ES-I3 (cell line): ENCODE measurements around the gene SULT1C3.
"Not testable (repeated sequence)": the region's sequence is repeated elsewhere in the genome, so short reads cannot be mapped to it uniquely, and the experiment has no call there.

Source experiments
- H3K36me3 ChIP-seq: 2 replicates; pipeline ENCODE4 v1.6.1; 2013; ENCODE audit warnings: mild to moderate bottlenecking, low read length, control low read depth, moderate library complexity; ENCODE audit not compliant: insufficient read depth
- H3K4me1 ChIP-seq: 2 replicates; pipeline ENCODE4 v1.6.1; 2013; ENCODE audit warnings: mild to moderate bottlenecking, control low read depth, low read length; ENCODE audit not compliant: insufficient read depth
- H3K9ac ChIP-seq: 2 replicates; pipeline ENCODE4 v1.6.1; 2013; ENCODE audit warnings: low read depth, mild to moderate bottlenecking, low read length, moderate library complexity
- H3K9me3 ChIP-seq: 2 replicates; pipeline ENCODE4 v1.6.1; 2013; ENCODE audit warnings: mild to moderate bottlenecking, low read length, moderate library complexity; ENCODE audit not compliant: control insufficient read depth, insufficient read depth

The SULT1C3 gene

DNA sequence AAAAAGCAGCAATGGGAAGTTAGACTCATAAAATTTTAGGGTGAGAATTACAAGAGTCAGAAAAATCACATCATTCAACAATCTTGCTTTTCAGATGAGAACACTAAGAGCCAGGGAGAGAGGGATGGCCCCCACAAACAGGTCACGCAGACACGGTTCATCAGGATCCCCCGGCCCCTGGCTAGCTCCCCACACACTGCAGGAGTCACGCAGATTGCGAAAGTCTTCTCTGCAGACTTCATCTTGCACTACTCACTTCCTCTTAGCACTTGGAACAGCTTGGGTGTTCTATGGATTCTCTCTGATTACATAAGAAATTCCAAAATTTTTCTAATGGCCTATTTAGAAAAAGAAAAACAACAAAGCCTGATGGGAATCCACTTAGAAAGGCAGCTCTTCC, 27.3 kb downstream of the SULT1C3 start:
- Histone ChIP-seq H3K4me1 (peaks cover 3% of the 10 kb centered on the region; the same call in 1 of the 2 replicates), H3K9ac (no peak overlapping the region), H3K9me3 (no peaks in the 10 kb centered on the region), H3K36me3 (no peaks in the 10 kb centered on the region)

DNA sequence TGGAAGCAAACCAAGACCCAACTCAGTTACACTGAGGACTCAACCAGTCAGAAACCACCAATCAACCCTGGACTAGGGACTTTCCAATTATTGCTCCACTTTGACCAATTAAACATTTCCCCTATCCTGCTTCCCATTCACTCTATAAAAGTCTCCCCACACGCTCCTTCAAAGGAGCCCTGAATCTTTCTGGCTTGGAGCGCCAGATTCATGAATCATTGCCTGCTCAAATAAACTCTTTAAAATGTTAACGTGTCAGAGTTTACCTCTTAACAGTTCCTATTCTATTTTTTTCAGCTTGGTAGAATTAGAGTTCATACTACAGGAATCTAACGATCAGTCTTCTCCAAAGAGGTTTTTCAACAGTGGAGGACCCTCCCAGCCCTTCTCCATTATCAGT, 28.2 kb downstream of the SULT1C3 start:
- Histone ChIP-seq H3K4me1 (peaks cover 3% of the 10 kb centered on the region; the same call in 1 of the 2 replicates), H3K9ac (no peak overlapping the region), H3K36me3 (no peaks in the 10 kb centered on the region), H3K9me3 (no peaks in the 10 kb centered on the region)

DNA sequence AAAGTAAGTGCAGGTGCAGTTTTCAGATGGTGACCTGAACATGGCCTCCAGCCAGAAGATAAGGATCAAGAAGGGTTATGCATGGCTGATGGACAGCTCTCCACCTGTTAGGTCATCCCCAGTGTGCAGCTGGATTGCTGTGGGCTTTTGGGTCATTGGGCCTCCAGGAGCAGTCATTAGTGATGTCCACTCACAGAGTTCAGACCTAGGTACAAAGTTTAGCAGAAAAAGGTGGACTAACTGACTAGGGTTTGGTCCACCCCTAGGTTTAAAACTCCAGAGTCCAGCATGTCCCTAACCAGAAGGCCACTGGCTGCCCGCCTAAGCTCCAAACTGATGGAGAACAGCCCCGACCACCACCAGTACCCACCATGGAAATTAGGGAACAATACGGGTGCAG, 30.6 kb downstream of the SULT1C3 start:
- H3K9me3 ChIP-seq = no peaks in the 10 kb centered on the region
- no peaks in the 10 kb centered on the region for H3K36me3 ChIP-seq
- peaks cover 3% of the 10 kb centered on the region; the same call in 1 of the 2 replicates for H3K4me1 ChIP-seq
- H3K9ac ChIP-seq = no peak overlapping the region

DNA sequence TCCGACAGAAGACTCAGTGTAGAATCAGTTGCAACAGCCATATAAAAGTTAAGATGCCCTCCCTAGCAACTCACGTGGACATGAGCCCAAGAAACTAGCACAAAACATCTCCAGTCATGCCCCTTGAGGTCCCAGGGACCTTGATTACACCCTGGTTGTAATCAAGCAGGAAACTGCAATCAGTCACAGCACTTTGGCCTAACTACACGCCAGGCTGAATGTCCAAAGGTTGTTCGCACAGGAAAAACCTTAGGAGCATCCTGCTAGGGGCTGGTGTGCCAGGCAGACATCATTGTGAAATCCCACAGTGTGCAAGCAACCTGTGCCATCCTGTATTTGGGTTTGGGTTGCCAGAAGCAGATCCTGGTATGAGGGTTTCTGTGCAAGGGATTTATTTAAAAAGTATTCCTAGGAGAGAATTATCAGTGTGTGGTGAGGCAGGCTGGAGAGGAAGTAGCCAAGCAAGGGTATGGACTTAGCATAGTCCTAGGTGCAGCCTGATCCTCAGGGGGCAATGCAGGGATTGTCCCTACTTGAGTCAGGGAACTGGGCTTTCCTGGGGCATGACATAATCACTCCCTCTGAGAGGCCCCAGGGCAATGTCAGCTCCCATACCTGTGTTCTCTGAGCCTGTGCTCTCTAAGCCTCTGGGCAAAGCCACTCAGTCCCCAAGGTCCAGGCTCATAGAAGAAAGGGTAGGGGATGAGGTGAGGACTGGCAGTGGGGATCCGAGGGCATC, 31.2 kb downstream of the SULT1C3 start:
- Histone ChIP-seq H3K9me3 (no peaks in the 10 kb centered on the region), H3K36me3 (no peaks in the 10 kb centered on the region), H3K9ac (no peak overlapping the region), H3K4me1 (peaks cover 3% of the 10 kb centered on the region; the same call in 1 of the 2 replicates)

DNA sequence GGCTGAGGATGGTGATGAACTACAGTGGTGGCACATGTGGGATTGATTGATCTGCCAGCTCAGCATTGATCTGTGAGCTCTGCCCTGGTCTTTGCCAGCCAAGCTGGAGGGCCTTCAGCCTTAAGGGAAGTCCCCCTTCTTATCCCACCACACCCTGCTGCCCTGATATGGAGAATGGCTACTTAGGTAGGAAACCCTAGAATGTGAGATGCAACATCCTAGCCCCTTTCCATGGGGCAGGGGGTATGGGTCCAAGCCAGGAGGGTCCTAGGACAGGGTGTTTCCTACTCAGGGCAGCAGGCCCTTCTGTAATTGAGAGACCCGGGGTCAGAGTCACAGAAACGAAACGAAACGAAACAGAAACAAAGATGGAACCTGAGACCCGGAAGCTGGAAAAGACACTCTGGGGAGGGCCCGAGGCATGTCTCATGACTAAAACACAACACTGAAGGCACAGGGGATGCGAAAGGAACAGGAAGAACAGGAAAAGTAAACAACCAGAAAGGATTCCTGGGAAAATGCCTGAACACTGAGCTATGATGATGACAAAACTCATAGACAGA, 32.0 kb downstream of the SULT1C3 start:
- Histone ChIP-seq H3K4me1 (peaks cover 3% of the 10 kb centered on the region; the same call in 1 of the 2 replicates), H3K36me3 (no peaks in the 10 kb centered on the region), H3K9me3 (no peaks in the 10 kb centered on the region), H3K9ac (no peak overlapping the region)

DNA sequence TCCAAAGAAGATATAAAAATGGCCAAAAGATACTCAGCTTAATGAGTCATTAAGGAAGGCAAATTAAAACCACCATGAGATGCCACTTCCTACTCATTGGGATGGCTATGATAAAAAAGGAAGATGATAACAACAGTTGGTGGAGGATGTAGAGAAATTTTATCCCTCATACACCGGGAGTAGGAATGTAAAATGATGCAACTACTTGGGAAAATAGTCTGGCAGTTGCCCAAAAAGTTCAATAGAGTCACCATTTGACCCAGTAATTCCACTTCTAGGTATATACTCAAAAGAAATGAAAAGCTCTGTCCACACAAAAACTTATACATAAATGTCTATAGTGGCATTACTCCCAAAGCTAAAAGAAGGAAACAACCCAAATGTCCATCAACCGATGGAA, 38.9 kb downstream of the SULT1C3 start:
- Histone ChIP-seq H3K36me3 (no peaks in the 10 kb centered on the region), H3K4me1 (no peaks in the 10 kb centered on the region), H3K9me3 (no peaks in the 10 kb centered on the region), H3K9ac (no peak overlapping the region)

DNA sequence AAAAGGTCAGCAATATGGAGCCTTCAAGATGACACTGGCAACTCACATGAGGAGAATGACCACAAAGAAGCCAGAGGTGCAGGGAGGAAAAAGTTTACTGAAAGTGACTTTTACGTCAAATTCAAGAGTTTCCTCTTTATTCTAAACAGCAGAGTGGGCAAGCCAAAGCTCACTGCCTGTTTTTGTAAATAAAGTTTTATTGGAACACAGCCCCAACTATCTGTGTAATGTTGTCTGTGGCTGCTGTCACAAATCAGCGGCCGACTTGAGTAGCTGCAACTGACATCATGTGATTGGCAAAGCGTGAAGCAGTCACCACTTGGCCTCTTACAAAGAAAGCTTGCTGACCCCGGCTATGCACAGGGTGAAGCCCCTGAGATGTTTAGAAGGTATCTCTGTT, 39.7 kb downstream of the SULT1C3 start:
- Histone ChIP-seq H3K4me1 (no peaks in the 10 kb centered on the region), H3K36me3 (no peaks in the 10 kb centered on the region), H3K9me3 (no peaks in the 10 kb centered on the region), H3K9ac (no peak overlapping the region)

DNA sequence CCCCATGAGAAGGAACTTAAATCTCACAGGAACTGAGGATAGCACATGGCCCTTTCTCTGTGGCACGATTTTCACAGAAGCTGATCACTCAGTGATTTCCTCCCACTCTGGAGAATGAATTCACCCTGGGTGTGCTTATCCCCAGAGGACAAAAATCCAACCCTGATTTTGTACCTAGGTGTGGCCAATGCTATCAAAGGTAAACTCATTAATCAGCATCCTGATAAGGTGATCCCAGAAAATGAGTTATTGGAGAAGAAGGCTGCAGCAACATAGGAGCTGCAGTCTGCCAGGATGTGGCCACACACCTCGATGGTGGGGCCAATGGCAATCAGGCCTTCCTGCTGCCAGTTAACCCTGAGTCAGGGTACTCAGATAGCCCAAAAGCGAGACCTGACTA, 40.7 kb downstream of the SULT1C3 start:
- H3K36me3 ChIP-seq = no peaks in the 10 kb centered on the region
- no peak overlapping the region for H3K9ac ChIP-seq
- H3K9me3 ChIP-seq = no peaks in the 10 kb centered on the region
- H3K4me1 ChIP-seq = no peaks in the 10 kb centered on the region

DNA sequence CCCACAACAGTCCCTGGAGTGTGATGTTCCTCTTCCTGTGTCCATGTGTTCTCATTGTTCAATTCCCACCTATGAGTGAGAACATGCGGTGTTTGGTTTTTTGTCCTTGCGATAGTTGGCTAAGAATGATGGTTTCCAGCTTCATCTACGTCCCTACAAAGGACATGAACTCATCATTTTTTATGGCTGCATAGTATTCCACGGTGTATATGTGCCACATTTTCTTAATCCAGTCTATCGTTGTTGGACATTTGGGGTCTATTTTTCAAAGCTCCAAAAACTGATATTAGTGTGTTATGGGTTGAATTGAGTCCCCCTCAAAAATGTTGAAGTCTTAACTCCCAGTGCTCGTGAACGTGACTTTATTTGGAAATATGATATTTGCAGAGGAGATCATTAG, 44.8 kb downstream of the SULT1C3 start:
- H3K9me3 ChIP-seq, H3K9ac ChIP-seq, H3K4me1 ChIP-seq, H3K36me3 ChIP-seq: not testable (repeated sequence)

DNA sequence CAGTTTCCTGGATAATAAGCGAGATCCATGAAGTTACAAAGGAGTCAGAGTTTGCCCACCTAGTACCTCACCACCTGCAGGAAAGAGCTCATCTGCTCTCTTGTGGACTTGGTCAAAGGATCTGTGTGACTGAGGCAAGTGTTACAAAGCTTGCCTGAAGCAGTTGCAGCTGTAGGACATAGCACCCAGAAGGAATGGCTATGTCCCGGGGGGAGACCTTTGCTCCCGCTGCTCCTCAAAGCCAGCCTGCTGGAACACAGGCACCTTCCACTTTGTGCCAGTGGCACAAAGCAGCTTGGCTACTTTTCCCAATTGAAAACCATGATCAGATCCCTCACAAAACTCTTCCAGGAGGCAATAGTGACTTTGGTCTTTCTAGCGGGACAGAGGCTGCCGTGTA, 45.8 kb downstream of the SULT1C3 start:
- H3K4me1 ChIP-seq = no peaks in the 10 kb centered on the region
- H3K9ac ChIP-seq = no peak overlapping the region
- H3K36me3 ChIP-seq = no peaks in the 10 kb centered on the region
- H3K9me3 ChIP-seq = no peaks in the 10 kb centered on the region

DNA sequence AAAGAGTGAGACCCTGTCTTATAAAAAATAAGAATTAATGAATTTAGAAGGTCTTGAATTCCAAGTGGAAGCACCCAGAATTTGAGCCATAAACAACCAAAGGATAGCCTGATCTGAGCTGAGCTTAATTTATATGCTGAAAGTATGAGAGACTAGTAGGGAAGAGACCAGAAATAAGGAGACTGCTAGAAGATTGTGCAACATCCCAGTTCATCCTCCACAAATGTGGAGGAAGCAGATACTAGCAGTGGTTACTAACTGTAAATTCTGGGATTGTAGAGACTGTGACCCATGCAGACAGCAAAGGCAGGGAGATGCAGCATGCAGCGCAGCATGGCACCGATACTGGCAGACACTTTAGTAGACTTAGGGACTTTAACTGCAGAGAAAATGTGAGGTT, 47.4 kb downstream of the SULT1C3 start:
- Histone ChIP-seq H3K4me1 (no peaks in the 10 kb centered on the region), H3K9ac (no peak overlapping the region), H3K9me3 (no peaks in the 10 kb centered on the region), H3K36me3 (no peaks in the 10 kb centered on the region)

DNA sequence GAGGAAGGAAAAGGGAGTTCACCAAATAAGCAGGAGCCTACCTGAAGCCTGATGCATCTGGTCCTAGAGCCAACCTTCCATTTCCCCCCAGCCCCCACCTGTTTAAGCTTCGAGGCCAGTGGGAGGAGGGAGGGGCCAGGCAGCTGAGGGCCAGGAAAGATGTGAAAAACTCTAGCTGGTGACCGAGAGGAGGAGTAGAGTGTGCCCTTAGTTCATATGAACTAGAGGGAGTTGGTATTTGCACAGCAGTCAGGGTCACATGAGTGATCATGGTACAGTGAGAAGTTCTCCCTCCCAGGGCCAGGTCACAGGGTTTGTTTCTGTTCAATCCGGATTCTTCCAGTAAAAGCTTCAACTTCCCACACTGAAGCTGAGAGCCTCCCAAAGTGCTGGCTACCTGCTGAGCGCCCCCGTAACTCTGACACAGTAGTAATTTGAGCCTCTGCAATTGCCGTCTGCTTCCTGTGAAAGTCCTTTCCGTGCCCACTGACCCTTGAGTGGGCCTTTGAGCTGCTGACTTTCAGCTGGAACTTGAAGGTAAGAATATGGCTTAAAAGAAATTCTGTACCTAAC, 48.9 kb downstream of the SULT1C3 start, which contains the start of gene SULT1C2:
SULT1C2 (plus strand) TSS at position 362 of the 573 bp plus-strand sequence. CDS start 4,773 bp downstream, outside the sequence.
- H3K9me3 ChIP-seq = no peaks in the 10 kb centered on the region
- H3K36me3 ChIP-seq = no peaks in the 10 kb centered on the region
- no peaks in the 10 kb centered on the region for H3K4me1 ChIP-seq
- H3K9ac ChIP-seq = peak within 1 kb of the TSS; percentile 36; the same call in 1 of the 2 replicates

DNA sequence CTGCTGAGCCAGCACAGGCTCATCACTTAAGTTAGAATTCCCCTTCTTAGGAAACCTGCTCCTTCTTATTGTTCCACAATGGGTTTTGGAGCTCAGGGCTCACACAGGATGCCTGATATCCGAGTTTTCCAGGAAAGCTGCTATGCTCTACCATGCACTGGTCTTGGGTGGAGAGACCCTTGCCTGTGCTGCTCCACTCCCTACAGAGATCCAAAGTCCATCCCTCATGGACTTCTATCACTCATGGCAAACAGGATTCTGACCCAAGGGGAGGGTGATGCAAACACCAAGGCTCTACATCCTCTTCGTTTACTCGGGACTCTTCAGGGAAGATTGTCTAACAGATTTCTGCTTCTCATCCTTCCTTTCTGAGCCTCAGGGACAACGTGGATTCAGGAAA, 54.1 kb downstream of the SULT1C3 start:
- no peaks in the 10 kb centered on the region for H3K9me3 ChIP-seq

DNA sequence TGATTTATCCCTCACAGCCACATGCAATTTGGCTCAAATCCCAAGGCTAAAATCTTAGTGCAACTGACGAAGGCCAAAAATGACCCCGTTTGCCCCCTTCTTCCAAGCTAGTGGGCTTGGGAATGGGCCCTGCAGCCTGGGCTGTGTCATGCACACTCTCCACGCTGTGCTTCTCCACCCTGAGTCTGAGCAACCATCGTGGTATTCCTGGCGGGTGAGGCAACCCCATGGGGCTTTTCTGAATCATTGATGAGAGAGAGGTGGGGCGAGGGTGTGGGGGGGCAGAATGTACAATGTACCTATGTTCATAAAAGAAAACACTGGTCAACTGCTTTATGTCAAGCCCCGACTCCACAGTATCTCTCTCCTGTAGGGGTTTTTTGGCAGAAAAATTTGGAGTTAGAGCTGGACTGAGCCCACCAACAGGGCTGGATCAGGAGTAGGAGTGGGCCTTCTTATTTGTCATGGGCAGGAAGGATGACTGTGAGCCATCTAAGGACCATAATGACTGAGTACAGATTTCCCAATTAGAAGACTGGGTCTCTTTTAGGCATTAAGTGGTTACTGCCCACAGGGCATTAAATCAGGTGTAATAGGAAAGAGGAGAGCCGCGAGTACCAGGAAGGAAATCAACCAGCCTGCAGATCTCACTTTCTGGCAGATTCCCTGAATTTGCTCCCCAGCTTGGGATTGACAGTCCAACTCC, 57.8 kb downstream of the SULT1C3 start:
- no peaks in the 10 kb centered on the region for H3K4me1 ChIP-seq
- H3K36me3 ChIP-seq = no peaks in the 10 kb centered on the region
- no peak overlapping the region for H3K9ac ChIP-seq
- H3K9me3 ChIP-seq = no peaks in the 10 kb centered on the region

More for the DNA sequence above, 54.1 kb downstream of the SULT1C3 start:
- Histone ChIP-seq H3K9ac (no peak overlapping the region), H3K4me1 (no peaks in the 10 kb centered on the region), H3K36me3 (no peaks in the 10 kb centered on the region)
